ENCODE measurements around the gene IGF2R. TPM values are rescaled to one million over a fixed set of nuclear protein-coding genes. Genes with fewer than 3 reads are reported as not detected.
A peak's percentile ranks its signal among the peaks of the same experiment; 100 is the strongest.

The IGF2R gene
- total RNA-seq, 1 experiment from 2014 or later = 160 TPM

GRCh38 chr6:159941286-159942113 lies 27.4 kb upstream of the IGF2R start:
- peak; percentile 58 for DNase-seq (ENCODE audit: unreplicated experiment)

GRCh38 chr6:159943101-159943632 lies 25.7 kb upstream of the IGF2R start:
- peak overlapping the region; percentile 52 for H3K27ac Mint-ChIP-seq (ENCODE audit: low read depth, unreplicated experiment)

More at GRCh38 chr6:159941286-159942113, 27.4 kb upstream of the IGF2R start:
- TF ChIP-seq, protein P1, sequence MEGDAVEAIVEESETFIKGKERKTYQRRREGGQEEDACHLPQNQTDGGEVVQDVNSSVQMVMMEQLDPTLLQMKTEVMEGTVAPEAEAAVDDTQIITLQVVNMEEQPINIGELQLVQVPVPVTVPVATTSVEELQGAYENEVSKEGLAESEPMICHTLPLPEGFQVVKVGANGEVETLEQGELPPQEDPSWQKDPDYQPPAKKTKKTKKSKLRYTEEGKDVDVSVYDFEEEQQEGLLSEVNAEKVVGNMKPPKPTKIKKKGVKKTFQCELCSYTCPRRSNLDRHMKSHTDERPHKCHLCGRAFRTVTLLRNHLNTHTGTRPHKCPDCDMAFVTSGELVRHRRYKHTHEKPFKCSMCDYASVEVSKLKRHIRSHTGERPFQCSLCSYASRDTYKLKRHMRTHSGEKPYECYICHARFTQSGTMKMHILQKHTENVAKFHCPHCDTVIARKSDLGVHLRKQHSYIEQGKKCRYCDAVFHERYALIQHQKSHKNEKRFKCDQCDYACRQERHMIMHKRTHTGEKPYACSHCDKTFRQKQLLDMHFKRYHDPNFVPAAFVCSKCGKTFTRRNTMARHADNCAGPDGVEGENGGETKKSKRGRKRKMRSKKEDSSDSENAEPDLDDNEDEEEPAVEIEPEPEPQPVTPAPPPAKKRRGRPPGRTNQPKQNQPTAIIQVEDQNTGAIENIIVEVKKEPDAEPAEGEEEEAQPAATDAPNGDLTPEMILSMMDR (IDR thresholded peaks at IDR 0.05; ENCODE audit: unreplicated experiment) = peak; percentile 51
- H3K36me3 Mint-ChIP-seq (ENCODE audit: insufficient read depth, unreplicated experiment) = no peaks in the 10 kb centered on the region
- peaks cover 13% of the 10 kb centered on the region for H3K4me1 Mint-ChIP-seq (ENCODE audit: insufficient read depth, unreplicated experiment)
- H3K4me3 Mint-ChIP-seq (ENCODE audit: unreplicated experiment) = no peak overlapping the region
- ChIA-PET POLR2A (interaction anchor here (0.8 to 2.0 kb wide), 5 partner anchors 11 to 78 kb away, joined by 3 to 12 read pairs (median 4); partner anchors contain the start of gene IGF2R), CTCF (interaction anchor here (0.6 to 7.4 kb wide), 31 partner anchors 8 to 514 kb away, joined by 3 to 153 read pairs (median 4); no protein-coding TSS in a partner anchor)
- peaks cover 12% of the 10 kb centered on the region for H3K9me3 Mint-ChIP-seq (ENCODE audit: unreplicated experiment)
- intact Hi-C loops (cut with micrococcal nuclease) = loop anchor here (1.0 kb wide), 2 partner anchors 78 to 250 kb away; no protein-coding TSS in a partner anchor
- H3K27ac Mint-ChIP-seq (ENCODE audit: low read depth, unreplicated experiment) = no peak overlapping the region
- no peaks in the 10 kb centered on the region for H3K27me3 Mint-ChIP-seq (ENCODE audit: insufficient read depth, unreplicated experiment)
- BruUV-seq (replicated peaks) = no TSS peak

GRCh38 chr6:159943968-159944598 lies 24.8 kb upstream of the IGF2R start:
- Mint-ChIP-seq H3K27ac (ENCODE audit: low read depth, unreplicated experiment) (no peak overlapping the region), H3K36me3 (ENCODE audit: insufficient read depth, unreplicated experiment) (no peaks in the 10 kb centered on the region), H3K9me3 (ENCODE audit: unreplicated experiment) (peaks cover 12% of the 10 kb centered on the region), H3K4me1 (ENCODE audit: insufficient read depth, unreplicated experiment) (peaks cover 13% of the 10 kb centered on the region), H3K4me3 (ENCODE audit: unreplicated experiment) (no peak overlapping the region), H3K27me3 (ENCODE audit: insufficient read depth, unreplicated experiment) (no peaks in the 10 kb centered on the region)
- TF ChIP-seq, protein P1 (IDR thresholded peaks at IDR 0.05; ENCODE audit: unreplicated experiment) = no peak
- POLR2A ChIA-PET = interaction anchor here (0.7 to 2.0 kb wide), 6 partner anchors 9 to 1439 kb away, joined by 3 to 12 read pairs (median 4); partner anchors contain the start of genes MRPL18 and TCP1
- CTCF ChIA-PET = interaction anchor here (0.7 to 7.4 kb wide), 5 partner anchors 9 to 450 kb away, joined by 3 to 153 read pairs (median 6); no protein-coding TSS in a partner anchor
- BruUV-seq (replicated peaks) = no TSS peak
- intact Hi-C loops (cut with micrococcal nuclease) = no loop called here
- DNase-seq (ENCODE audit: unreplicated experiment) = no peak

More at GRCh38 chr6:159943101-159943632, 25.7 kb upstream of the IGF2R start:
- Mint-ChIP-seq H3K27me3 (ENCODE audit: insufficient read depth, unreplicated experiment) (no peaks in the 10 kb centered on the region), H3K9me3 (ENCODE audit: unreplicated experiment) (peaks cover 12% of the 10 kb centered on the region), H3K4me1 (ENCODE audit: insufficient read depth, unreplicated experiment) (peaks cover 13% of the 10 kb centered on the region), H3K4me3 (ENCODE audit: unreplicated experiment) (no peak overlapping the region), H3K36me3 (ENCODE audit: insufficient read depth, unreplicated experiment) (no peaks in the 10 kb centered on the region)
- POLR2A ChIA-PET = interaction anchor here (0.8 to 2.0 kb wide), 10 partner anchors 10 to 216 kb away, joined by 3 to 12 read pairs (median 4); partner anchors contain the start of genes IGF2R, MRPL18 and TCP1
- intact Hi-C loops (cut with micrococcal nuclease) = no loop called here
- DNase-seq (ENCODE audit: unreplicated experiment) = peak; percentile 69
- TF ChIP-seq, protein P1 (IDR thresholded peaks at IDR 0.05; ENCODE audit: unreplicated experiment) = no peak
- CTCF ChIA-PET = interaction anchor here (1.1 to 7.4 kb wide), 12 partner anchors 10 to 512 kb away, joined by 3 to 153 read pairs (median 5); no protein-coding TSS in a partner anchor
- TSS peak; percentile 27 for BruUV-seq (replicated peaks)
